Measurements from ENCODE around the gene TAP2.
A peak's percentile ranks its signal among the peaks of the same experiment; 100 is the strongest.

The TAP2 gene

DNA sequence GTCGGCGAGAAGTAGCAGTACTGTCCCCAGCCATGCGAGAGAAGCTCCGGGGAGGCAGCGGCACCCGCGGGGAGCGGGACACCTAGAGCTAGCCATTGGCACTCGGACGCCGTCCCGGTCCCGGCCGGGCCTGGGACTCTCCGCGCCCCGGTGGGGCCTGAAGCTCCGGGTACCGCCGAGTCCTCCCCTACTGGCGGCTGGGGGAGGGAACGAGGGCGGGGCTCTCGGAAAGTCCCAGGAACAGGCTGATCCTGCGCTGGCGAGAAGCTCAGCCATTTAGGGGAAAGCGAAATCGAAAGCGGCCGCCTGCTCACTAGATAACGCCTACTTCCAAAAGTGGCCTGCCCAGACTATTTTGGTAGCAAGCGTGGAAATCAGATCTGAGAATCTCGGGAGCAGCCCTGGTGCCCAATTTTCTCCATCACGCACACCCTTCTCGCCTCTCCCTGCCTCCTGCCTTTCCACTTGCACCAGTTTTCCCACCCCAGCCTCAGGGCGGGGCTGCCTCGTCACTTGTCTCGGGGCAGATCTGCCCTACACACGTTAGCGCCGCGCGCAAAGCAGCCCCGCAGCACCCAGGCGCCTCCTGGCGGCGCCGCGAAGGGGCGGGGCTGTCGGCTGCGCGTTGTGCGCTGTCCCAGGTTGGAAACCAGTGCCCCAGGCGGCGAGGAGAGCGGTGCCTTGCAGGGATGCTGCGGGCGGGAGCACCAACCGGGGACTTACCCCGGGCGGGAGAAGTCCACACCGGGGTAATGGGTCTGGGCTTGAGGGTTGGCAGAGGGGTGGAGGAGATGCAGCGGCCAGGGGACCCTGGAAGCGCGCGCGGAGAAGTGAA lies 15.2 kb upstream of the TAP2 start, which contains the start of the genes PSMB9 and TAP1:
TSS of gene PSMB9 (plus strand) at position 652 of the 835 bp plus-strand sequence. CDS start at position 690, 38 bp downstream.
TSS of gene TAP1 (minus strand) at position 164 of the 835 bp plus-strand sequence. CDS start at position 96, 68 bp downstream.
- DNase-seq, result peak; percentile 94 to 97

DNA sequence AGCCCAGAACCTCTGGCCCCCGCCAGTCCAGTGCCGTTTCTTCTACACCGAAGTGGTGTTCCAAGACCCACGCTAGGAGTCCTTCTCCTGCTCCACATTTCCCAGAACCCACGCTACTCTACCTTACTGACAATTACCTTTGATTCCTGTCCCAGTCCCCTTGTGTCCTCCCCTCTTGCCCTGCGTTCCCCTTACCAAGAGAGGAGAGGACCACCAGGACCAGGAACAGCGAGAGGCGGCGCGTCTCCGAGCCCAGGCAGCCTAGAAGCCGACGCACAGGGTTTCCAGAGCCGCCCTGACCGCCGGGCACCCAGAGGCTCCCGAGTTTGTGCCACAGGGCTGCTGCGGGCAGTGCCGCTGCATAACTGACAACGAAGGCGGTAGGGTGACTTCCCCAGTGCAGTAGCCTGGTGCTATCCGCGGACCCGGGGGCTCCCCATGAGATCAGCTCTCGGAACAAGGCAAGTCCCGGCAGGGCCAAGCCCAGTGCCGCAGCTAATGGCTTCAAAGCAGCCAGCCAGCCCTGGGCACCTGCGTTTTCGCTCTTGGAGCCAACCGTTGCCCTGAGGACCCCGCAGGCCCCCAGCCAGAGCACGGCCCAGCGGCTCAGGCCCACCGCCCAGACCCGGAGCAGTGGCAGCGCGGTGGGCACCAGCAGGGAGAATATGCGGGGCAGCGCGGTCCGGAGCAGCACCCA lies 14.5 kb upstream of the TAP2 start:
- peak; percentile 46 to 75 for DNase-seq

DNA sequence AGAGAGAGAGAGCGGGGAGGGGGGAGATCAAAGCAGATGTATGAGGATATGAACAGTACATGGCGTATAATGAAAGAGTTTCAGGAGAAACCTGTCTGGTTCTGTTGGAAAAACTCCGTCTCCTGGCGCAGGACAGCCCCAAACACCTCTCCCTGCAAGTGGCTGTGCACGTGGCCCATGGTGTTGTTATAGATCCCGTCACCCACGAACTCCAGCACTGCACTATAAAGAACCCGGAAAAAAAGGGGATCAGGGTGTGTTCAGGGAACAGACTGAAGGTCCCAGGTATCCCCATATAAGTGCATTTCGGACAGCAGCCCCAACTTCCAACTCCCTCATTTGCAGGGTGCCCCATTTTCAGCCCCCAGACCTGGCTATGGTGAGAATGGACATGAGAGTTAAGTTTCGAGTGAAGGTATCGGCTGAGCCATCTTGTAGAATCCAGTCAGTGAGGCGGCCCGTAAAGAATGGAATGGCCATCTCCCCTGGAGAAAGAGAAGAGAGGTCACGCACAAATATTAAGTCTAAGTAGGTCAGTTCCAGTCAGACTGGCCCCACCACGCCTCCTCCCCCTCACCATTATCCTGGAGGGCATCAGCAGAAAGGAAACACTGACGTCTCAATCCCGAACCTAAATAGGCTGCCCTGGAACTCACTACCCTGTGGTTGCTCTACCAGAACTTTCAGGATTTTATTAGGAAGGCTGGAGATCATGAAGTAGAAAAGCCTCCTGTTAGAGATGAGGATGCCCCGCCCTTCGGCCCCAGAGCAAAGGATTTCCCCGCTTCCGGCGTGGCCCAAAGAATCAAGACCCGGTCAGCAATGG lies 13.7 kb upstream of the TAP2 start:
- DNase-seq, result no peak

DNA sequence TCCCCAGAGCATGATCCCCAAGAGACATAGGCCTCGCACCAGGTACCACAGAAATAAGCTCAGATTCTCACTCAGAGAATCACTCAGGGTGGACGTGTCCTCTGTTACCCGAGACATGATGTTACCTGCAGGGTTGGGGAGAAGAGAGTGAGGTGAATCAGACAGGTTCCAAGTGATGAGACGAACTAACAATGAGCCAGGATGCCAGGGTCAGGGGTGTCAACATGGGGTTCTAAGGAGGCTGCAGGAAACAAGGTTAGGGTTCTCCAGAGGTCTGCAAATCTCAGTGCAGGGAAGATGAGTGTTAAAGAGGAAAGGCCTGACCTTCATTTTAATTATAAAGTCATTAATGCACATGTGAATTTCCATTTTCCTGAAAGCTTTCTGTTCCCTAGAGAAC lies 12.5 kb upstream of the TAP2 start:
- DNase-seq, result no peak

DNA sequence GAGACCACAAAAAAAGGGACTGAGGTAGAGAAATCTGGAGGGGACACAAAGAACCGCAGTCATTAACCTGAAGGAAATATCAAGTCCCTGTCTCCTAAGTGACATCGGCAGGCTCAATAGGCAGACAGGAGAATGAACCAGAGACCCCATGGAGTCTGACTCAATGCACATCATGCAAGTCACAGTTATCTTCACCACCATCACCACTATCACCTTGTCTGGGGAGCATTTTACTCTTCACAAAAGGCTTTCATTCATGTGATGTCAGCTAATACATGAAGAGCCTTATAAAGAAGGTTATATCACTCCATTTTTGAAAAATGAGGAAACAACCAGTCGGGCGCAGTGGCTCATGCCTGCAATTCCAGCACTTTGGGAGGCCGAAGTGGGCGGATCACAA lies 10.6 kb upstream of the TAP2 start:
- DNase-seq, result no peak

DNA sequence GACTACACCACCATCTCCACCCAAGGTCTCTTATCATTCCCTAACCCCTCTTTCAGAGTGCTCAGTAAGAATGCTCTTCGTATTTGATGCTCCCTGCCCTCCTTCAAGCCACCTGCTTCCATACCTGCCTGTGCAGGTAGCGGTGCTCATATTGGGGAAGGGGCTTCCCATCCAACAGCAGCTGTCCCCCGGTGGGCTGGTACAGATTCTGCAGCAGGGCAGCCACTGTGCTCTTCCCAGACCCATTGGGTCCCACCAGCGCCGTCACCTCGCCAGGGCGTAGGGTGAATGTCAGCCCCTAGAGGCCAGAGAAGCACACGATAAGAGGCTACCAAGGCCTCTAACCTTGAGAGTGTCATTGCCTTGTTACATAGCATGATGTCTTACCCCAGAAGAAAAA lies 9.3 kb upstream of the TAP2 start:
- no peak for DNase-seq

DNA sequence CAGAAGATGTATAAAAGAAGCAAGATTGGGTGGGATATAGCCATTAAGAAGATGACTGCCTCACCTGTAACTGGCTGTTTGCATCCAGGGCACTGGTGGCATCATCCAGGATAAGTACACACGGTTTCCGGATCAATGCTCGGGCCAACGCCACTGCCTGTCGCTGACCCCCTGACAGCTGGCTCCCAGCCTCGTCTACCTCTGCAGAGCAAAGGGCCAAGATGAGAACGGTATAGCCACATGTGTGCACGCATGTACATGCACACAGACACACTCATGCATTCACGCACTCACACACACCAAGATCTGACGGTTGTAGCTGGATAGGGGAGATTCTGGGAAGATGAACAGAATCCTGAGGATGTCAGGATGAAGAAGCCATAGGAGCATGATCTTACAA lies 8.5 kb upstream of the TAP2 start:
- no peak for DNase-seq

DNA sequence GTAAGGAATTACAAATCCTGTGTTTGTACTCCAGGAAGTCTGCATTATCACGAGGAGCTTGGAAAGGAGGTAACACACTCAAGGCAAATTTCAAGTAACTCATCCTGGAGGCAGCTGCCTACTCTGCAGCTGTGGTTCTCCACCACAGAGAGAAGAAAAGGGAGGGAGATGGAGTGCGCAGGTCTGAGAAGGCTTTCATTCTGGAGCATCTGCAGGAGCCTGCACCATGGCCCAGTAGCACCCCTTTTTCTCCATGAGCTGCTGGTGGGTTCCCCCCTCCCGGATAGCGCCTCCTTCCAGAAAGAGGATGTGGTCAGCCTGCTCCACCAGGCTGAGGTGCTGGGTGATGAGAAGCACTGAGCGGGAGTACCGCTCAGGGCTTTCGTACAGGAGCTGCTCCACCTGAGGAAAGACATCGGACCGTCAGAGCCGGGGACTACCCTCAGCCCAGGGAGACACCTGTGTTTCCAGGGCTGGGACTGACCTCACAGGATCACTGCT lies 6.9 kb upstream of the TAP2 start:
- peak; percentile 43 to 47 for DNase-seq

DNA sequence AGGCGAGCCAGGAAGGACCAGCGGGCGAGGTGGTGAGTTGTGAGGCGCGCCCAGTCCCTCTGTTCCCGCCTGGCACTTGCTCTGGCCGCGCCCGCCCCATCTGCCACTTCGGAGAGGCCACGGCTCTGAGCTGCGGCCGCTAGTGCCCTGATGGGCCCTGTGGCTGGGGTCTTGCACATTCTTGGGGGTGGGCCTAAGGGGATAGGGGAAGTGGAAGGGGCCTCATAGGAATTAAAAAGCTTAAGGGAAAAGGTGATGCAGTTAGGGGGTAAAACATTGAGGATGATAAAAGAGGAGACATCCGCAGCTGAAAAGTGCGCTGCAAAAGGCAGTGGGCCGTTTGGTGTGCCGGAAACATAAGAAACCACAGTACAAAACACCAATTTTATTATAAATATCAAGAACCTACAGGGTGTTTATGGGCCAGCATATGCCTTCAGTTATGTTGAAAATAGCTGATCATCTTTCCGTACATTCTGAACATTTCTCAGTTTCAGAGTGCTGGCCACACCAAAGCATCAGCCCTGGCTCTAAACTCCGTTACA lies 6.4 kb upstream of the TAP2 start:
- DNase-seq, result no peak

DNA sequence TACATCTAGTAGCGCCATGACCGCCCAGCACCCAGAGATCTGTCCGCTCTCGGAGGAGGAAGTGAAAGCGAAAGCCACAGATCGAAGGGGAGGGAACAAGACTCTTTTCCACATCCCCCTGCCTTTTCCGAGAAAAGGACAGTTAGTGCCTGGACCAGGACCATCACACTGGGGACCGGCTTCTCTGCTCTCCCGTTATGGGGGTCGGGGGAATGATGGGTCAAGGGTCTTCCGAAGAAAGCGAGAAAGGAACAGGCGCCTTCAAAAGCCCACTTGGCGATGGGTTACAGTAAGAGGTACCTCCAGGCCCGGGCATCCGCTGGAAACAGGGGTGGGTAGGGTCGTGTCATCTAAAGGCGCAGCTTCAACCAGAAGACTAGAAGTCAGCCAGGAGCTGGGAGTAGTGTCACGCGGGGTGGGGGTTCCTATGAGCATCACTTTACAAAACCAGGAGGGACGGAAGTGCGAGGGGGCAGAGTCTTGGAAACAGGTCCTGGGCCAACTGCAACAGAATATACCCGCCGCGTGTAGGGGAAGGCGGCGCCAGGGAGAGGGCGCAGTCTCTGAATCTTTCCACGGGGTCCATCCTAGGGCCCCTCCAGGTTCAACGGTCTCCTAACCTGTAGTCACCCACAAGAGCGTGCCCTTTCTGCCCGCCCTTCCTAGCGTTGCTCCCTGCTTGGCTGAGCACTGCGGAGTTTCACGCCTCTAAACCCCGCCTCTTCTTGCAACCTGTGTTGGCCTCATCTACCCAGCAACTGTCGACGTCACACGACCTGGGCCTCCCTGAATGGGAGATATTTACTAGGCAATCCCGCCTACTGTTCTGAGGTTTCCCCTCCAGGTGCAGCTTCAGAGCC lies 5.7 kb upstream of the TAP2 start, which contains the start of gene PSMB8:
TSS of gene PSMB8 (minus strand) at position 69 of the 860 bp plus-strand sequence. CDS start at position 18, 51 bp downstream.
- peak; percentile 95 to 97 for DNase-seq

DNA sequence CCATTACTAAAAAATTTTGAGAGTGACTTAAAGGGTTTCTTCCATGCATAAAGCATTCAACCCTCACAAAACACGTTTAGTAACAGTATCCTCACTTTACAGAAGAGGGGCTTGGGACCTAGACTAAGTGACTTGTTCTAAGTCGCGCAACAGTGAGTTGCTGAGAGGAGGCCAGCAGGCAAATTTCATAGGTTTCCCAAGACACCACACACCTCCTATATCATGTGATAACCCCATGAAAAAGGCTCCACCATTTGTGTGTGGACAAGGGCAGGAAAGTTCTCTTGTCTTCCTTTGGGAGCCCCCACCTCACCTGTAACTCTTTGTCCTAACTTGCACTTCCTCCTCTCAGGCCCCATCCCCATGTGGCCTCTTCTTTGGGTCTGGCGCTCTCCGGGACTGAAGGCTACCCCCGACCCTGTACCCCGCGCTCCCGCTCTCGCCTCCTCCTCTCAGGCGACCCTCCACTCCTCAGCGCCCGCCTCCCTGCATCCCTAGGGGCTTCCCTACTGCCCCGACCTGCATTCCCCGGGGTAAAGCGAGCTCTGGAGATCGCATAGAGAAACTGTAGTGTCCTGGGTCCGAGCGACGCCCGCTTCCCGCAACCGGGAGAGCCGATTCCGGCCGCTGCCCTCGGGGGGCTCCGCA lies 4.9 kb upstream of the TAP2 start:
- DNase-seq, result peak in 1 of 2 donors; percentile 27

DNA sequence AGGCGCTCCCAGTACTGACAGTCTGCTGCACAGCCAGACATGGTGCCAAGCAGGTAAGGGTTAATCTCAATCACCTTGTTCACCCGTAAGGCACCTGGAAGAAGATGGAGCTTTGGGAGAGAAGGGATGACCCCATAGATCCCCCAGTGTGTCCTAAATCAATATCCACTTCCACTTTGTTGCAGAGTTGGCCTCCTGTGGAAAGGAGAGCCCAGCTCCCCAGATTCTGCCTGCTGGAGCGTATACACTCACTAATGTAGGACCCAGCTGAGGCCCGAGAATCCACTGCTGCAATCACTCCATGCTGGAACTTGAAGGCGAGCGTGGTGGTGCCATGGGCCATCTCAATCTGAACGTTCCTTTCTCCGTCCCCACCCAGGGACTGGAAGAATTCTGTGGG lies 4.2 kb upstream of the TAP2 start:
- no peak for DNase-seq

DNA sequence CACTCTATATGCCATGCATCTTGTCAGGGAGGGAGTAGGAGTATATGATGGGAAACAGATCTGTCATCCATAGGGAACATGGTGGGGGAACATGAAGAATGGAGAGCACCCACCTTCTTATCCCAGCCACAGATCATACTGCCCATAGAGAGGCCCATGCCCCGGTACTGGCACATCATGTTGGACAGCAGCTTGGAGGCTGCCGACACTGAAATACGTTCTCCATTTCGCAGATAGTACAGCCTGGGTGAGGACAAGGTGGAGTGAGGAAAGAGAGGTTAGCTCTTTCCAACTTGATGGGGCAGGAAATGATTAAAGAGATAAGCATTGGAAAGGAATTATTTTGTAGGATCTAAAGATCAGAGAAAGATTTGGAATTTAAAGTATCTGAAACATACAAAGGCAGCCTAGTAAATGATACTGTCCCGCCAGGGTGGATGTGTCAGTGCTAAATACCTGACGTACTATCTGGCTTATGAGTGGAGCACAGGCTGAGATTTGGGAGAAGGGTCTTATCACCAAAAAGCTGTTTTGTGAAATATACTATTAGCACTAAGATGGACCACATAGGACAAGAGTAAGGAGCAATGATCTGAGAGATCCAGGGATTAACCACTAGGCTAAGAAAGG lies 3.6 kb upstream of the TAP2 start:
- DNase-seq, result no peak

DNA sequence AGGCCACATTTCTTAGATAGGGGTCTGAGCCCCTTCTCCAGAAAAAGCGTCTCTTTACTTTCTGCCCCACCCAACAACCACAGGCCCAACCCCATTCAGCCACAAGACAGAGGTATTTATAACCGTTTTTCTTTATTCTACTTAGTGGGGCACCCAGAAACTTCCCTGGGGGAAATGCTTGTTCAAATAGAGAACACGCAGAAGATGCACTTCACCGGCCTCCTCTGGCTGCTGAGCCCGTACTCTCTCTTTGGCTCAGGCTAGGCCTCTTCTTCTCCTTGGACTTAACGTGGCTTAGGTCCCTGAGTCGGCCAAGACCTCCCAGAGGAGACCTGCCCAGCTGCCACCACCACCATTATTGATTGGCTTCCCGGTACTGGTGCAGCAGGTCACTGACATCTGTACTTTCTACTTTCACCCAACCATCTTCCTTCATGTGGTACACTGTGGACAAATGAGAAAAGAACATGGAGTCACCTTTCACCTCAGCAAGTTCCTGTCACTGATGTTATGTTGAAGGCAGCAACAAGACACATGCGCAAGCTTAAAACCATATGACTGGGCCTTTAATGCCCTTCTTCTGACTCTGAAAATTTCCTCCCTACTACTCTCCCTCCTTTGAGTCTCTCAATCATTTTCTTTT lies 2.2 kb upstream of the TAP2 start:
- no peak for DNase-seq

DNA sequence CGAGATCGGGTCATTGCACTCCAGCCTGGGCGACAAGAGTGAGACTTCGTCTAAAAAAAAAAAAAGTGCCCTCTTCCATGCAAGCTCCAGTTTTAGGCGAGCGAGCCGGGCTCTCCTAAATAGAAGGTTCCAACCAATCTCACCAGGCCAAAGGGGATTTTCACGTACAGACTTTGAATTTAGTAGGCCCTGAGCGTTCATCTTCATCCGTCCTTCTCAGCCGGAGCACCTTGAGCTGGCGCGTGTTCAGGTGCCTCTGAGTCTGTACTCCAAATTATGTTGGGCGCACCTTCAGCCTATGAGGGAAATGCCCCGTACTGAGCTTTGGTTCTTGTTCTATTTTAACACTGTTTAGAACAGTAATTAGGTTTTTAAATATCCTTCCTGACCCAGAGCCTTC lies 817 bp upstream of the TAP2 start:
- no peak for DNase-seq

DNA sequence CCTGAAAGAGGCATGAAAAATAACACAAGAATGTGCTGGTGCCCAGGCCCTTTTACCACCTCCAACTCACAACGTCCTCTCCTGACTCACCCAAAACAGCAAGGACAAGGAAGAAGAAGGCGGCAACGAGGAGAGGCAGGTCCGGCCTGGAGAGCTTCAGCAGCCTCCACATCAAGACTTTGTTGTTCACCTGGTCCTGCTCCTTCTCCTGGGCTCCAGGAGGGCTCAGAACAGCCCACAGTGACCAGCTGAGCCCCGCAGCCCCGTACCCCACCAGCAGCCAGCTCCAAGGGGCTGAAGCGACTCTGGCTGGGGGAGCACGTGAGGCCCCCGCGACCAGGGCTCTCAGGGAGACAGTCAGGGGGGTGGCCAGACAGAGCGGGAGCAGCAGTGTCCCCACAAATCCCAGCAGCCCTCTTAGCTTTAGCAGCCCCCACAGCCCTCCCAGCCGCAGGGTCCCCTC lies 857 bp downstream of the TAP2 start:
- no peak for DNase-seq

DNA sequence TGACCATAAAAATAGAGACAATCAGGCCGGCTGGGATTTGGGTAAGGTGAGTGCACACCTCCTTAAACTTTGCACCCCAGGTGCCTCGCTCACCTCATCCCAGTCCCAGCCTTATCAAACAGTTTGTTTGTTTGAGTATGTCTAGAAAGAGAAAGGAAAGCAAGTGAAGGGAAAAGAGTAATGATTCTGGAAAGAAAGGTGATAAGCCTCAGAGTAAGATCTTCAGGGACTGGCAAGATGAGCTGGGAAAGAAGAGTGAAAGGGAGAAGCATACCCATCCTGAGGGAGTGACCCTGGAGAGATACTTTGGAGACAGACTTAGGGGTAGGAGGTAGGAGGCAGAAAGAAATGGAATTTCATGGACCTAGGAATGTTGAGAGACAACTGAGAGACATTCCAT lies 1.7 kb downstream of the TAP2 start:
- no peak for DNase-seq

DNA sequence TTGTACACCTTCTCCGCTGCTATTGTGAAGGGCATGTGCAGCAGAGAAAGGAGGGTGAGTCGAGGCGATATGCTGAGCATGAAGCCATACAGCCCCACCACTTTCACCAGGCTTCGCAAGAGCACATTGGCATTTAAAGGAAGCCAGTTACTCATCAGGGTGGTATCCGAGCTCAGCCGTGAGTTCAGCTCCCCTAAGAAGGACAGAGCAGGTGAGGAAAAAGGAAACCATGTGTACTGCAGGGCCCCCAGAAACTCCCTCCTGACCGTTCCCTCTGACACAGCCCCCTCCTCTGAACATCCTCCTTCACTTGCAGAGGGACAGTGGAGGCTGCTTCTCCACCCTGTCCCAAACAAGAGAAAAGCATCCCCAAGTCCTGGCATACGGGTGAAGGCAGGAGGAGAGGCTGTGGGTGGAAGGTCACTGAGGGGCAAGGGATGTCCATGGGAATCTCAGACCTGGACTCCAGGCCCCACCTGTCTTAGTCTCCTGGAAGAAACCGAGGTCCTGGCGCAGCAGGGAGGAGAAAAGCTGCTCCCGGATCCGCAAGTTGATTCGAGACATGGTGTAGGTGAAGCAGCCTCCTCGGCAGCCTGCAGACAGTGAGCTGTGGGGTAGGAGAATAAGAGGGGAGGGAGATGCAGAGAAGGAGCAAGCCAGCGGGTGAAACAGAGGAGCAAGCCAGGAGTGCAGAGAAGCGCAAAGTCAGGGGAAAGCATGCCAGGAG lies 3.2 kb downstream of the TAP2 start:
- no peak for DNase-seq

DNA sequence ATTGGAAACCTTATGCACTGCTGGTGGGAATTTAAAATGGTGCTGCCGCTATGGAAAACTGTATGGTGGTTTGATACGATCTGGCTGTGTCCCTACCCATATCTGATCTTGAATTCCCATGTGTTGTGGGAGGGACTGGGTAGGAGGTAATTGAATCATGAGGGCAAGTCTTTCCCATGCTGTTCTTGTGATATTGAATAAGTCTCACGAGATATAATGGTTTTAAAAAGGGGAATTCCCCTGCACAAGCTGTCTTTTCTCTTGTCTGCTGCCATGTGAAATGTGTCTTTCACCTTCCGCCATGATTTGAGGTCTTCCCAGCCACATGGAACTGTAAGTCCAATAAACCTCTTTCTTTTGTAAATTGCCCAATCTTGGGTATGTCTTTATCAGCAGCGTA lies 4.9 kb downstream of the TAP2 start:
- DNase-seq, result peak; percentile 46 to 65

All from inflammatory macrophage (primary cell).